ENCODE measurements around the gene IFNLR1. TPM values are rescaled to one million over a fixed set of nuclear protein-coding genes. Genes with fewer than 3 reads are reported as not detected.

The IFNLR1 gene
- total RNA-seq, 2 experiments from 2014 or later = 4.3 to 5.6 TPM

DNA sequence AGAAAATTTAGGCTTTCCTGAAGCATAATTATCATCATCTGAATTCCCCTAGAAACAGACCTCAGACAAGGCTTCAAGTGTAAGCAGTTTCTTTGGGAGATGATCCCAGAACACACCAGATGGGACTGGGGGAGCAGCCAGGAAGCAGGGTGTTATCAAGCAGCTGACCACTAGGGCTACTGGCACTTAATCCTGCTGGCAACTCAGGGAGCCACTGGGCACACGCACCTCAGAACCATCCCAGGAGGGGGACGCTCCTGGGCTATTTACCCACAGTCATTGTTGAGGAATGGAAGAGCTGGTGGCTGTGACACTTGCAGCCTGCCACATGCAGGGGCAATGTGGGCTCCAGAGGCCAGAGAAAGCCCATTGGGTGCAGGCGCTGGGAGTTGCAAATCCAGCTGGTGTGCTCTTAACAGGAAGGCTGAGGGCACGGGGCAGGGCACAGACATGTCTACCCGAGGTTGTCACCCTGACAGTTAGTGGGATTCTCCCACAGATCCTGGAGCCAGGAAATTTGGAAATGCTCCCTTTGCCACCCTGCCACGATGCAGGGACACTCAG, 29.1 kb downstream of the IFNLR1 start:
- ChIA-PET POLR2A (no interaction called here), CTCF (interaction anchor here (1.8 kb wide), 1 partner anchor 8 kb away, joined by 8 read pairs; no protein-coding TSS in a partner anchor)

DNA sequence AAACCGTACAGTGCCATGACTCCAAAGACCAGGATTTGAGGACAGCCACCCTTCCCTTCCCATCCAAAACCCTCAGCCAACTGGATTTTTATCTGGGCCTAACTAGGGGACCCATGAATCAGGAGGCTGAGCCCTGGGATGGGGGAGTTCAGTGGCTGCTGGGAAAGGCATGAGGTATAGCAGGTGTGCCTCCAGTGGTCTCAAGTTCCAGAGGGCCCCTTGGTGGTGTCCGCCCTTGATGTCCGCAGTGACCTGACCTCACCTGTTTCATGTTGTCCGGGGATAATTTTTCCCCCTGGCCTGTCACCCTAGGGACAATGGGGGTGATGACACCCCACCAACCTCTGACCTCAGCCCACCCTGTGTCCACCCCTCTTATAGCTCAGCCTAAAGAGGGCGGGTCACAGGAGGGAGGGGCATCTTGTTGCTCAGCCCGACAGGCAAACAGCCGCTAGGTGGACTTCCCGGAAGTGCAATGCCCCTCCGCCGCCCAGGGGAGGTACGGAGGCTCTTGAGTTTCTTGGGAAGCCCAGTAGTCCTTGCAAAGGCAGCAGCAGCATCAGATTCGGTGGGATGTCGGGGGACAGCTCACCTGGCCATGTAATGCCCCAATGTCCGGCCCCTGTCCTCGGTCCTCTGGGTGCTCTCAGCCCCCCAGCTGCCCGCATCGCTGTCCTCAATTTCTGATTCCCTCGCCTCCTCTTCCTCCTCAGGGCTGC, 30.4 kb downstream of the IFNLR1 start:
- POLR2A ChIA-PET = no interaction called here
- CTCF ChIA-PET = interaction anchor here (1.8 kb wide), 1 partner anchor 42 kb away, joined by 4 read pairs; no protein-coding TSS in a partner anchor

DNA sequence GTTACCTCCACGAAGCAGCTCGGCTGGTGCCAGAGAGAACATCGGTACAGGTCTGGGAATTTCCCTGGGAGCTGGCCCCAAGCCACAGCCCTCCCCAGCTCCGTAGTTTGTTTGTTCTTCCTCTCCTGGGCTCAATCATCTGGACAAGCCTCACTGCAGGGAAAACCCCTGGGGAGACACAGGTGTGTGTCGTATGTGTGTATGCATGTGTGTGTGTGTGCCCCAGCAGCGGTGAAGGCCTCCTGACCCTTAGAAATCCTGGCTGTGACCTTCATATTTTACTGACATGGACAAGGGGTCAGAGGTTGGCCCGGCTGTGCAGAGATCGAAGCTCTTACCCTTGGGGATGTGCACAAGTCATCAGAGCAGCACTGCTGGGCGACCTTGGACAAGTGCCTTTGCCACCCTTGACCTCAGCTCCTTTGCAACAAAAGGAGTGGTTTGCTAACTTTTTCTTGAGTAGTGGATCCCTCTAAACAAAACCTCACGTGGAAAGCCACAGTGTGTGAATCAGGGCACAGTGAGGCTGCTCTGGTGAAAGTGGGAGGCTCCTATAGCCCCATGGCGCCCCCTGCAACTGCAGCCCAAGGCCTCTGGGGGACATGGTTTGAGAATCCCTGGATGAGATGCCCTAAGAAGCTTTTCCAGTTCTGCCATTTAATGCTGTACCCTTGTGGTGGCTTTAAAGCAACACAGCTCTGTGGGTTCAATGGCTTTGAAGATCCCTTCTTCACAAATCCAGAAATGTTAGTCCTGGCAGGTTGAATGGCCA, 31.9 kb downstream of the IFNLR1 start:
- ChIA-PET POLR2A (no interaction called here), CTCF (interaction anchor here (1.0 to 6.6 kb wide), 3 partner anchors 44 to 237 kb away, joined by 4 to 50 read pairs (median 4); no protein-coding TSS in a partner anchor)

DNA sequence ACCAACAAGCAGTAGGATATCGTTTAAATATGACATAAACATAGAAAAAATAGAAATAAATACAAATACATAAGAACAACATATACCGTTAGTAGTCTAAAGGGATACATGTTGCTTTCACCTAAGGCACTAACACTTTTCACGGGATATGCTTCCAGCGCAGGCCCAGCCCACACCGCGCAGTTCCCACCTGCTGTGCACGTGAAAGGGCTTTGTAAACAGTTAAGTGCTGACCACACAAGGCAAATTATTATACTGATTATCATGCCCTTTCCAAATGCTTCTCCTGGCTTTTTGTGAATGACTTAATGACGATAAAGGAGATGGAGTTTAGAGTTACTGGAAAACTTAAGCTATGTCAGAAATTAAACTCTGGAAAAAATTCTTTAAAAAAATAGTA, 32.9 kb downstream of the IFNLR1 start:
- ChIA-PET CTCF (interaction anchor here (1.0 to 6.6 kb wide), 2 partner anchors 47 to 238 kb away, joined by 4 to 50 read pairs; no protein-coding TSS in a partner anchor), POLR2A (no interaction called here)

DNA sequence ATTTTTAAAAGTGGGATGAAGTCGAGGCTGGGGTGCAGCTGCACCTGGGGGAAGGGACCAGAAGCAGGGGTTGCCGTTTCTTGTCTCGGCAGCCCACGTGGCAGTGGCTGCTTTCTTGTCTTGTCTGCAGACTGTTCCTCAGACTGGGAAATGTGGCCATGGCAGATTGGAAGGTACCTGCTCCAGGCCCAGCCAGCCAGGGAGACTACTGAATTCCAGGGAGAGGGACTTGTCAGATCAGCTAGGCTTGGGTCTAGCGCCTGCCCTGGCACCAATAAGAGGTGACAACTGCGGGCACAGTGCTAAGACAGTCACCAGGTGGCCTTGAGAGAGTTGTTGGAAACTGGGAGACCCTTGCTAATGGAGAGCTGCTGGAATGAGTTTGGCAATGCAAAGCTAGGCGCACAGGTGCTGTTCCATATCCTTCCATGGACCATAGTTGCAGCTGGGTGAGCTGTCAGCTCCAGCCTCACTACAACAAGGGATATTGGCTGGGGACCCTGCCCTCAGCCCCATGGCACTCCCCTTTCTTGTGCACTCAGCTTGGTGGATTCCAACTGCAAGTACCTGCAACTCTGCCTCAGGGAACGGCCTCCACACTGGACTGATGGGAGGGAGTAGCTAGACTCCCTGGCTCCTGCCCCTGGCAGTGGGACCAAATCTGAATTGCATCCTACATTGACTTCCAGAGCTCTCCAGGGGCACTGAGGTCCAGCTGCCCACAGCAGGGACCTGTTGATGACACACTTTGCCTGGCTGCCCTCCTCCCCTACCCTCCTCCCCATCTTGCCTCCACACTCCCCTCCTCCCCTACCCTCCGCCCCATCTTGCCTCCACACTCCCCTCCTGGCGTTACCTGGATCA, 34.2 kb downstream of the IFNLR1 start:
- POLR2A ChIA-PET = no interaction called here
- CTCF ChIA-PET = interaction anchor here (6.6 kb wide), 1 partner anchor 240 kb away, joined by 50 read pairs; no protein-coding TSS in a partner anchor

DNA sequence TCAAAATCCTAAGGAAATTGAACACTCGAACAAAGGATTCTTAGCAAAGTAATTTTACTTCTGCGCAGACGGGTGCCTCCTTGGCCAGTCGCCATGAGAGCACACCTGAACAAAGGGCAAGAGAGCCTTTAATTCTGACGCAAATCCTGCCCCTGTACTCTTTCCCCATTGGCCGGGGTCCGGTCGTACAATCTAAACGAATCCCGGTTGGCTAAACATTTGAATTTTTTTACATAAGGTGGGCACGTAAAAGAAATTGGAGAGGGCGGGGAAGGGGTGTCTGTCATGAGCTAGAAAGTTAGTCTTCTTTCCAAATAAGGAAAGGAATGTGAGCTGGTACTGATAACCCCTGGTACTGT, 35.9 kb downstream of the IFNLR1 start:
- ChIA-PET CTCF (interaction anchor here (1.2 to 6.6 kb wide), 8 partner anchors 8 to 241 kb away, joined by 3 to 50 read pairs (median 14); partner anchors contain the start of gene IFNLR1), POLR2A (no interaction called here)

DNA sequence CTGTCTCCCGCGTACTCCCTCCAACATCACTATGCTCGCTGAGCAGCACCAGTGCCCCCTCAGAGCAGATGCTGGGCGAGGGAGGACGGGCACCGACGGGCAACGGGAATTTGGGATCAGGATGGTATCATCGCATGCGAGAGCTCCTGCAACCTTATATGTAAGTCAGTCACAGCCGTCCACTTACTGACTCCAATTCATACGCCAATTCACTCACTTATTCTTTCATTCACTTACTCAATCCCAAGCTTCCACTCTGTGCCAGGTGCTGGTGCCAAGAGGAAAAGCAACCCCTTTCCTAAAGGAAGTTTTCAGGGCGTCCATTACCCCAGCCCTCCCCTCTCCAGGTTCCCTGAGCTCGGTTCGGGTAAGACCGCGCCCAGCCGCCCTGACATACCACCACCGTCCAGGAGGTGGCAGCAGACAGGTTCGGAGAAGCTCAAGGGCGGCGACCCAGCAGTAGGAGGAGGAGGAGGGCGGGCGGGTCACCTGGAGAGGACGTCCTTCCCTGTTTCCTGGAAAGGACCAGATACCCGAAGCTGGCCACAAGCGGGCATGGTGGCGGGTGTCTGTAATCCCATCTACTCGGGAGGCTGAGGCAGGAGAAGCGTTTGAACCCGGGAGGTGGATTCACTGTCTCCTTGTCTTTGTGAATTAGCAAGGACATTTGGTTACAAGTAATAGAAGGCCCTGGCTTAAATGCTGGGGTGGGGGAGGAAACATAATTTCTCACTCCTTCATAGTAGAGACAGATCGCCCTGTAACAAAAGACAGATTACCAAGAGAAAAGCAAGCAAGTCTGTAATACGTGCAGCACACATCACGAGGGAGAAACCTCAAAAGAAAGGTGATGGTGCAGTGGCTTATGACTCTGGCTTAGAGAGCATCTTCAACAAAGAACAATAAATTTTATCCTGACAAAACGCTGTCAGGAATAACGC, 36.6 kb downstream of the IFNLR1 start:
- CTCF ChIA-PET = interaction anchor here (0.6 to 6.6 kb wide), 21 partner anchors 8 to 259 kb away, joined by 3 to 50 read pairs (median 4); partner anchors contain the start of gene IFNLR1
- POLR2A ChIA-PET = interaction anchor here (0.7 to 1.2 kb wide), 2 partner anchors 37 to 596 kb away, joined by 4 to 5 read pairs; partner anchors contain the start of gene IFNLR1

DNA sequence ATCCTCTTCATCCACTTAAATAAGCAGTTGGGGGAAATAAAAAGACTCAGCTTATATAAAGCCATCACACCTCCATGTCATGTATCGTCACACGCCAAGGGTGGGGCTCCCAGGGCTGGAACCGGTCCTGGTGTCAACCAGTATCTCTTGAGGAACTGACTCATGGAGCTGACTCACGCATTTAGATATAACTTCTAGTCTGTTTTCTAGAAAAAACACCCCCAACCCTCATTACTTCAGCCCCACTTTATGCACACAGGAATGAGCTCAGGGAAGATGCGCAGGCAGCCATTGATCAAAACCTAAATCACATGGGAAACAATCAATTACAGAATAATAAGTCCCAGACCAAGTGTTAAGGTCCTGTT, 37.2 kb downstream of the IFNLR1 start:
- CTCF ChIA-PET = interaction anchor here (0.6 to 6.6 kb wide), 21 partner anchors 9 to 259 kb away, joined by 3 to 50 read pairs (median 4); partner anchors contain the start of gene IFNLR1
- POLR2A ChIA-PET = interaction anchor here (1.2 kb wide), 1 partner anchor 38 kb away, joined by 5 read pairs; the partner anchor contains the start of gene IFNLR1

DNA sequence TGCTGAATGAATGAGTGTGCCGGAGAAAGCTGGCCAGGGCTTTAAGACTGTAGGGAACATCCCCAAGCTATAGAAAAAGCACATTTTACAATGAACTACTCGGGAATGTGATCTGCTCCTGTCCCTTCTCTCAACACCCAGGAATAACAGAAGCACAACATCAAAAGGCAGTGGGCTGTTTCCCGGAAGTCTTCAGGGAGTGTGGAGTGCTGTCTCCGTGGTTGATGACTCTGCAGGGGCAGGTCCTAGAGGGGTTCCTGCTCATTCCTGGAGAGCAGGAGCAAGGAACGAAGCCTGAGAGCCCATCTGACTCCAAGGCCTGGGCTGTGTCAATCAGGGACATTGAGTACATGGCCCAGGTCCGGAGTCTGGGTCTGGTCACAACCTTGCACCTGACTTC, 39.3 kb downstream of the IFNLR1 start:
- CTCF ChIA-PET = interaction anchor here (0.6 to 3.5 kb wide), 3 partner anchors 39 to 231 kb away, joined by 3 to 20 read pairs (median 3); no protein-coding TSS in a partner anchor
- POLR2A ChIA-PET = no interaction called here

DNA sequence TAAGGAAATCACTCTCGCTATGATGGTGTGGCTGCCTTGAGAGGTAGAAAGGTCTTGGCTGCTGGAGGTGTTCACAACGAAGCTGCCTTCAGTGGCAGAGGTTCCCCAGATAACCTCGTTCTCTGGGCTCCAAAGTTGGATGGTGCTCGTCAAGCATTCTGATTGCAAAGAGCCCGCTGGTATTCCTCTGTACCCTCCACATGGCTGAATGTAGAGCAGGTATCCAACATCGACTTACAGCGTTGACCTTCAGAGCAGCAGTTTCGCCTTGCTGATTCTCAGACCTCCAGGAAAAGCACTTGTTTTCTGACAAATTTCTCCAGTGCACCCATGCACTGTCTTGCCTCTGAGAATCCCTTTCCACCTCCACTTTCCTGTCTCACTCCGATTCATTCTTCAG, 39.9 kb downstream of the IFNLR1 start:
- ChIA-PET POLR2A (no interaction called here), CTCF (interaction anchor here (0.8 kb wide), 1 partner anchor 39 kb away, joined by 3 read pairs; no protein-coding TSS in a partner anchor)

DNA sequence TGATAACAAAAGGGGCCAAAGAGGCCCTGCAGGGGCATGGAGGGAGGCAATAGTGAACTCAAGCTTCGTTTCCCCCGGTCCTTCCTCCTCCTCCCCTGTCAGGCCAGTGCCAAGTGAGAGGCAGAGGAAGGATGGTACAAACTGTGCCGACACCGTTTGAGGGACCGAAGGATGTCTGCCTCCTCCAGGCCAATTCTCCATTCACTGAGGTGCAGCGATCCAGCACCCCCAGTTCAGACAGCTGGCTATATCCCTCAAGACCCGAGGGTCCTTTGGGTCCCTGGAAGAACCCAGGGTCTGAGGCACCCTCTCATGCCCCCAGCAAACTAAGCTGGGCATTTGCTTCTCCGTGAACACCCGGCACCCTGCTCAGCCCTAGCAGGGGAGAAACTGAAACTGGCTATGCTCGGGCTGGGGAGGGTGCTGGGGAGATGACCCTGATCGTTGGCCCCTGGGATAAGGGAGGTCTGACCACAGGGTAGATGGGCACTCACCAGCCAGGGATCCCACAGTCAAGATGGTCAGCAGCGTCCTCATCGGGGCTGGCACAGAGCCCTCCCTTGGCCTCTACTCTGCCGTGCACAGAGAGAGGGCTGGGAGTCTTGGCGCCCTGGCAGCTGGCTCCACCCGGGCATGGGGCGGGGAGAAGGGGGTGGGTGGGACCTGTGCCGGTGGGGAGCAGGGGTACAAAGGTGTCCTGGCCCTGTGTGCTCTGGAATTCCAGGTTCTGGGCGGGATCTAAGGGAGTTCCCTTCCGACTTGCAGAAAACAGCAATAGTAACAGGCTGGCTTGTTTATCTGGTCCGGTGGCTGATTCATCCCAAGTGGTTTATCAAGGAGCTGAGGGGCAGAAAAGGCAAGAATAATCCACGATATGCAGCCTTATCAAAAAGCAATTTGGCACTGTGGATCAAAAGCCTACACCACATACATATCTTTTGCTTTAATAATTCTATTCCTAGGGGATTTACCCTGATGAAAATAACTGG, 44.2 kb downstream of the IFNLR1 start, which contains the start of gene IL22RA1:
IL22RA1 (minus strand) TSS at position 595 of the 989 bp plus-strand sequence; CDS start at position 537, 58 bp downstream.
- CTCF ChIA-PET = no interaction called here

DNA sequence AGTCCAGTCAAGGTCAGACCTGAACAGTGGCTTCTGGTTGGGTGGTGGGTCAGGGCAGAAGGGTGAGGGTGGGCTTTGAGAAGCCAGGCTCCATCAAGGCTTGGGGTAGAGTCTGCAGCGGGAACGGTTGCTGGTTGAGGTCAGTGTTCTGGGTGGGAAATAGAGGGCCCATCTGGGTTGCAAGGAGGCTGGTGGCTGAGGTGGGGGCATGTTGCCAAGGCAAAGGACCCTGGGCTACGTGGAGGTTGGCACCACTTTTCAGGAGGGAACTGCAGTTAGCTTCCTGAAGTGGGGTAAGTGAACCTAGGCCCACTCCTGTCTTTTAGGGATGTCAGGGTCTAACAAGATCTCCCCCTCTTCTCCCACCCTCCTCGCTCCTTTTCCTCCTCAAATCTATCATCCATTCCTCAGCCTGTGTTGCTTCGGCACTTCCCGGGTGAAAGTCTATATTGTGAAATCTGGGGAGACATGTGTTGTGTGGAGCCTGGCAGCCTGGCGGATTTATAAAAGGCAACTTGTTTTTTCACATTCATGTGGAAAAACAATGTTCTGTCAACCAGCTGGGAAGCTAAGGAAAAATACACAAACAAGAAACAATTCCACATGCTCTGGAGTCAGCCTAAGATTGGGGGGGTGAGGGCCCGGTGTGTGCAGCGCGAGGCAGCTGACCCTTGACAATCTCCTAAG, 45.6 kb downstream of the IFNLR1 start:
- POLR2A ChIA-PET = no interaction called here
- CTCF ChIA-PET = interaction anchor here (1.9 kb wide), 1 partner anchor 9 kb away, joined by 5 read pairs; no protein-coding TSS in a partner anchor

More for the DNA sequence above, 44.2 kb downstream of the IFNLR1 start, which contains the start of gene IL22RA1:
- POLR2A ChIA-PET = no interaction called here

DNA sequence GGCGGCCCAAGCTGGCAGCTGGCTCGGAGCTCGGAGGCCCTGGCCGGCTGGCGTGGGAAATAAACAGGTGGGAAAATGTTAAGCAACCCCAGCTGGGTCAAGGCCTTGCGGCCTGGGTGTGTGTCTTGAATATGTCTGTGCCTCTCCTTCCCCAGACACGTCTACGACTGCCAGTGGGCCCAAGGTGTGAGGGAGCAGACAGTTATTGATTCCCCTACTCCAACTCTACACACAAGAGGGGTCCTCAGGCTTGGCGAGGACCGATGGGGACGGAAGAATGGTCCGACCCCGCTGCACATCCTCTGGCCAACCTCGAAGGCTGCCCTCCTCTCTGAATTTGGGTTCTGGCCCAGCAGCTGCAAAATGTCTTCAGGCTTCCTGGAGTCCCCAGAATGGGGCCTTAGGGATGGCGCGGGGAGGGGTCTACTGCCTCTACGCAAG, 46.3 kb downstream of the IFNLR1 start:
- CTCF ChIA-PET = interaction anchor here (1.9 kb wide), 1 partner anchor 10 kb away, joined by 5 read pairs; no protein-coding TSS in a partner anchor

DNA sequence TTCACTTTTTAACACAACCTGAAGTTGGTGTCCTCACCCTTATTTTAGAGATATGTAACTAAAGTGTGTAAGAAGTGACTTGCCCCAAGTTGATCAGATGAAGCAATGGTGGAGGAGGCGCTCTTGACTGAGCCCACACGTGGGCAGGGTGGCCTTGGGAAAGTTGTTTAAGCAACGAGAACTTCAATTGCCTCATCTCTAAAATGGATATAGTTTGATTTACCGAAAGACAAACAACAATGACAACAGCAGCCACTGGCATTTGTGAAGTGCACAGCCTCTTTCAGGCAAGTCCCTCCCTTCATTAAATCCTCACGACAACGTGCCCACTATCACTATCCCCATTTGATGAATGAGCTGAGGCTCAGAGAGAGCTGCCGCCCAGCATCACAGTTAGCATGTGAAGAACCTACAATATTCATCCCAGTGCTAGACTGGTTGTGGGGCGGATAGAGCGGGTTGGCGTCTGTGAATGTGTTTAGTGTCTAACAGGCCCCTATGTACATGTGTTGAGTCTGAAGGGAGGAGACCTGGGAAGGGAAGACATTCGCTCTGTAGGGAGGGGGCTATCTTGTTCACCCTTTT, 47.2 kb downstream of the IFNLR1 start:
- CTCF ChIA-PET = interaction anchor here (1.2 kb wide), 1 partner anchor 11 kb away, joined by 4 read pairs; no protein-coding TSS in a partner anchor
- POLR2A ChIA-PET = no interaction called here

More for the DNA sequence above, 46.3 kb downstream of the IFNLR1 start:
- POLR2A ChIA-PET = no interaction called here

DNA sequence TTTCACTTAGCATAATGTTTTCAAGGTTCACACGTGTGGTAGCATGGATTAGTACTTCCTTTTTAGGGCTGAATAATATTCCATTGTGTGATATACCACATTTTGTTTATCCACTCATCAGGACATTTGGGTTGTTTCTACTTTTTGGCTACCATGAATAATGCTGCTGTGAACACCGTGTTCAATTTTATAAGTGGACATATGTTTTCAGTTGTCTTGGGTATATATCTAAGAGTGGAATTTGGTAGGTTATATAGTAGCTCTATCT, 47.9 kb downstream of the IFNLR1 start:
- CTCF ChIA-PET = interaction anchor here (1.2 kb wide), 1 partner anchor 11 kb away, joined by 4 read pairs; no protein-coding TSS in a partner anchor
- POLR2A ChIA-PET = no interaction called here
